Suprapubic skin (tissue), 4 donors: Measurements from ENCODE around the gene CSTPP1. TPM values are rescaled to one million over a fixed set of nuclear protein-coding genes. Genes with fewer than 3 reads are reported as not detected.

Source experiments
- DNase-seq, 2 donors: peaks; one replicate each; pipeline ENCODE4 v3.0.0-alpha.2; 2019; ENCODE audit warnings: low spot score in 2 of 2
- H3K27ac ChIP-seq: fragments of 200-600 bp; sonication (generic); one replicate; pipeline ENCODE4 v1.5.1; 2019
- H3K27me3 ChIP-seq: fragments of 200-600 bp; sonication (generic); one replicate; pipeline ENCODE4 v1.5.1; 2019
- H3K36me3 ChIP-seq: fragments of 200-600 bp; sonication (generic); one replicate; pipeline ENCODE4 v1.5.1; 2019
- H3K4me1 ChIP-seq: fragments of 200-600 bp; sonication (generic); one replicate; pipeline ENCODE4 v1.5.1; 2019
- H3K4me3 ChIP-seq: fragments of 200-600 bp; sonication (generic); one replicate; pipeline ENCODE4 v1.5.1; 2019; ENCODE audit warnings: mild to moderate bottlenecking
- H3K9me3 ChIP-seq: fragments of 200-600 bp; sonication (generic); one replicate; pipeline ENCODE4 v1.5.1; 2019
- CTCF ChIP-seq, 2 donors: fragments of 200-600 bp in 1 of 2; fragments of 450-650 bp in 1 of 2; sonication (generic) in 1 of 2; IDR thresholded peaks; one replicate each; pipeline ENCODE4 v1.5.1; 2016 to 2019; ENCODE audit warnings: antibody characterized with exemption in 2 of 2, mild to moderate bottlenecking in 1 of 2, moderate library complexity in 1 of 2
- EP300 ChIP-seq: sonication (generic); formaldehyde crosslinking; IDR thresholded peaks from one replicate; pipeline ENCODE4 v1.6.1; 2017; ENCODE audit warnings: antibody characterized with exemption
- POLR2A ChIP-seq, 2 donors: fragments of 450-650 bp; IDR thresholded peaks; one replicate each; pipeline ENCODE4 v1.6.1; 2017; ENCODE audit warnings: antibody characterized with exemption in 2 of 2, mild to moderate bottlenecking in 2 of 2, moderate library complexity in 2 of 2
- POLR2AphosphoS5 ChIP-seq, 3 donors: sonication (generic); formaldehyde crosslinking; IDR thresholded peaks; one replicate each; pipeline ENCODE4 v1.6.1; 2017; ENCODE audit warnings: antibody characterized with exemption in 3 of 3
- WGBS: methylation state at CpG from one replicate; pipeline ENCODE4 v1.1.5; 2018; 5-methylcytosine and 5-hydroxymethylcytosine counted together
- total RNA-seq, 4 donors: library from RNA; depleted of rRNA; stranded (reverse); fragments of >200 nt; gene quantifications; one replicate each; pipeline ENCODE4 v1.1.0, GENCODE V29; 2016

Gene CSTPP1
- total RNA-seq, 4 donors from 2014 or later: 34.9 to 117 (median 48.1) TPM

- DNase-seq: no peak
- H3K27ac ChIP-seq: peak overlapping the region; percentile 88
- no peak for TF ChIP-seq POLR2AphosphoS5 (IDR thresholded peaks at IDR 0.05)
- no peak for TF ChIP-seq EP300
- TF ChIP-seq POLR2A (IDR thresholded peaks at IDR 0.05): no peak
- no peak for TF ChIP-seq CTCF (IDR thresholded peaks at IDR 0.05)
- 29% methylated on average over 1 of the region's 13 CpGs for WGBS
- peaks cover 47% of the 10 kb centered on the region for H3K4me1 ChIP-seq
- no peaks in the 10 kb centered on the region for H3K9me3 ChIP-seq
- no peaks in the 10 kb centered on the region for H3K27me3 ChIP-seq
- peak overlapping the region; percentile 85 for H3K4me3 ChIP-seq
- no peaks in the 10 kb centered on the region for H3K36me3 ChIP-seq
These were observed 248.2 kb downstream of the CSTPP1 start for GRCh38 chr11:47184711-47185304.

GRCh38 chr11:47185305-47186075 lies 248.9 kb downstream of the CSTPP1 start:
- H3K4me1 ChIP-seq: peaks cover 47% of the 10 kb centered on the region
- no peaks in the 10 kb centered on the region for H3K27me3 ChIP-seq
- TF ChIP-seq EP300: no peak
- no peaks in the 10 kb centered on the region for H3K36me3 ChIP-seq
- peak in 1 of 2 donors; percentile 77 for DNase-seq
- under 1% methylated on average over 13 of the region's 50 CpGs for WGBS
- peak overlapping the region; percentile 88 for H3K27ac ChIP-seq
- no peaks in the 10 kb centered on the region for H3K9me3 ChIP-seq
- H3K4me3 ChIP-seq: peak overlapping the region; percentile 85

- H3K36me3 ChIP-seq: no peaks in the 10 kb centered on the region
- H3K4me3 ChIP-seq: peak within 1 kb of the TSS; percentile 85
- 0% methylated on average over 16 of the region's 80 CpGs for WGBS
- DNase-seq: no peak
- TF ChIP-seq EP300: no peak
- no peak for TF ChIP-seq POLR2A (IDR thresholded peaks at IDR 0.05)
- TF ChIP-seq CTCF (IDR thresholded peaks at IDR 0.05): no peak
- TF ChIP-seq POLR2AphosphoS5 (IDR thresholded peaks at IDR 0.05): no peak
- H3K4me1 ChIP-seq: peaks cover 47% of the 10 kb centered on the region
- peak within 1 kb of the TSS; percentile 88 for H3K27ac ChIP-seq
- H3K9me3 ChIP-seq: no peaks in the 10 kb centered on the region
- no peaks in the 10 kb centered on the region for H3K27me3 ChIP-seq
These were observed 249.6 kb downstream of the CSTPP1 start, which contains the start of gene PACSIN3 for GRCh38 chr11:47186076-47186699. TSS of gene PACSIN3 (minus strand) at chr11:47186434. CDS start at chr11:47182727, 3,707 bp downstream.

GRCh38 chr11:47186700-47187695 lies 250.4 kb downstream of the CSTPP1 start:
- DNase-seq: no peak
- TF ChIP-seq POLR2A (IDR thresholded peaks at IDR 0.05): no peak
- Histone ChIP-seq H3K36me3 (no peaks in the 10 kb centered on the region), H3K4me1 (peaks cover 47% of the 10 kb centered on the region), H3K27me3 (no peaks in the 10 kb centered on the region), H3K27ac (peak overlapping the region; percentile 88), H3K4me3 (peak overlapping the region; percentile 85), H3K9me3 (no peaks in the 10 kb centered on the region)
- 3% methylated on average over 62 of the region's 63 CpGs for WGBS

- 42% methylated on average over 5 of the region's 5 CpGs for WGBS
- Histone ChIP-seq H3K36me3 (no peaks in the 10 kb centered on the region), H3K27ac (peak overlapping the region; percentile 30), H3K27me3 (no peaks in the 10 kb centered on the region), H3K4me3 (peak overlapping the region; percentile 85), H3K9me3 (no peaks in the 10 kb centered on the region), H3K4me1 (peaks cover 47% of the 10 kb centered on the region)
- DNase-seq: no peak
- TF ChIP-seq POLR2A (IDR thresholded peaks at IDR 0.05) (no peak), EP300 (no peak), POLR2AphosphoS5 (IDR thresholded peaks at IDR 0.05) (no peak), CTCF (IDR thresholded peaks at IDR 0.05) (no peak)
These were observed 251.2 kb downstream of the CSTPP1 start for GRCh38 chr11:47187723-47188122.
